HepG2 (cell line): ENCODE data around the gene LARP1B. TPM values are rescaled to one million over a fixed set of nuclear protein-coding genes. Genes with fewer than 3 reads are reported as not detected.
"Not testable (repeated sequence)": the region's sequence is repeated elsewhere in the genome, so short reads cannot be mapped to it uniquely, and the experiment has no call there.

Source experiments
- ATAC-seq: fragments of 200-7000 bp; cut with Tn5 transposase; 3 replicates; pipeline ENCODE4 v1.9.1; 2020; ENCODE audit warnings: mild to moderate bottlenecking, moderate library complexity
- BruUV-seq: library from RNA; stranded (reverse); fragments of 400-500 nt; replicated peaks from 2 replicates; lab custom pipeline; 2021; lab: Mats Ljungman, UMichigan
- CTCF ChIA-PET: fragments of 300-600 bp; formaldehyde crosslinking; extraction: SDS; loops from one replicate; lab custom pipeline; 2021; ENCODE audit warnings: low total read pairs, inconsistent platforms, low intra/inter-chr PET ratio; lab: Yijun Ruan, JAX
- POLR2A ChIA-PET: fragments of 350-600 bp; sonication (Branson Sonifier 250); formaldehyde crosslinking; loops from one replicate; lab custom pipeline; 2020; ENCODE audit warnings: antibody characterized with exemption, inconsistent platforms; lab: Yijun Ruan, JAX
- DNase-seq: peaks from one replicate; pipeline ENCODE4 v3.0.0-alpha.2; 2015; ENCODE audit warnings: low spot score
- FAIRE-seq: peaks from 3 replicates; lab custom pipeline; 2011; peaks lifted over from hg19 to GRCh38; lab: Jason Lieb, UNC
- H2AFZ ChIP-seq: one replicate; pipeline ENCODE4 v1.6.1; 2011; ENCODE audit warnings: low read length, inconsistent platforms
- H3K27ac ChIP-seq: fragments of 300-600 bp; 3 replicates; pipeline ENCODE4 v1.8.0; 2011; ENCODE audit warnings: mixed run types, mild to moderate bottlenecking, mixed read lengths, low read length, inconsistent platforms; ENCODE audit not compliant: insufficient read depth; ENCODE audit errors: extremely low read length
- H3K27me3 ChIP-seq, 2 experiments: fragments of 200-600 bp in 1 of 2; 2 replicates in 1 of 2; 3 replicates in 1 of 2; pipeline versions ENCODE4 v1.6.0 to v1.8.0; 2011; ENCODE audit warnings: low read length in 2 of 2, mild to moderate bottlenecking in 2 of 2, moderate library complexity in 2 of 2, inconsistent platforms in 1 of 2; ENCODE audit not compliant: insufficient read depth in 2 of 2, control insufficient read depth in 1 of 2
- H3K36me3 ChIP-seq, 2 experiments: fragments of 200-600 bp in 1 of 2; replicated peaks in 1 of 2; 2 replicates in 1 of 2; 3 replicates in 1 of 2; pipeline versions ENCODE4 v1.5.1 to v1.8.0; 2011; ENCODE audit warnings: low read length in 2 of 2, inconsistent platforms in 1 of 2; ENCODE audit not compliant: insufficient read depth in 2 of 2, control insufficient read depth in 1 of 2
- H3K4me1 ChIP-seq: 2 replicates; pipeline ENCODE4 v1.5.1; 2012; ENCODE audit warnings: low read length, inconsistent platforms; ENCODE audit not compliant: insufficient read depth
- H3K4me2 ChIP-seq: 2 replicates; pipeline ENCODE4 v1.6.0; 2011; ENCODE audit warnings: low read depth, low read length, inconsistent platforms
- H3K4me3 ChIP-seq, 3 experiments: fragments of 200-600 bp in 1 of 3; sonication (generic), shearing (Covaris generic) in 1 of 3; replicated peaks in 1 of 3; 2 replicates each; pipeline ENCODE4 v1.5.1; 2011 to 2016; ENCODE audit warnings: low read length in 3 of 3, inconsistent platforms in 2 of 3, low read depth in 2 of 3, mild to moderate bottlenecking in 2 of 3, control low read depth in 1 of 3, mixed read lengths in 1 of 3; ENCODE audit not compliant: insufficient read depth in 1 of 3
- H3K79me2 ChIP-seq: one replicate; pipeline ENCODE4 v1.6.1; 2011; ENCODE audit warnings: low read length, inconsistent platforms; ENCODE audit not compliant: insufficient read depth
- H3K9ac ChIP-seq: 2 replicates; pipeline ENCODE4 v1.6.0; 2011; ENCODE audit warnings: mild to moderate bottlenecking, low read depth, low read length, inconsistent platforms; ENCODE audit not compliant: insufficient read depth
- H3K9me3 ChIP-seq: 2 replicates; pipeline ENCODE4 v1.5.1; 2012; ENCODE audit warnings: mild to moderate bottlenecking, low read length
- H4K20me1 ChIP-seq: 2 replicates; pipeline ENCODE4 v1.6.0; 2011; ENCODE audit warnings: inconsistent platforms, mild to moderate bottlenecking, low read length, moderate library complexity; ENCODE audit not compliant: insufficient read depth
- WGBS: methylation state at CpG from one replicate; pipeline ENCODE4 v1.1.6; 2017; ENCODE audit warnings: low lambda C conversion rate; 5-methylcytosine and 5-hydroxymethylcytosine counted together
- in situ Hi-C: cut with HindIII; loops from 2 replicates; pipeline ENCODE4 v1.10.0; 2017; ENCODE audit warnings: low pct_unique_long_range_greater_than_20kb; ENCODE audit not compliant: extremely low pct_ligation_motif_present
- intact Hi-C: fragments of 100-400 bp; cut with micrococcal nuclease; formaldehyde crosslinking; loops from one replicate; pipeline ENCODE4 v1.10.0; 2022; ENCODE audit not compliant: unreplicated experiment
- polyA plus RNA-seq, 8 experiments: library from polyadenylated mRNA; depleted of rRNA in 3 of 8; stranded (reverse) in 7 of 8; unstranded in 1 of 8; fragments of >200 nt; fragmentation: Illumina TruSeq in 4 of 8; extraction: Trizol in 4 of 8; gene quantifications; 2 replicates each; pipeline versions ENCODE4 v1.2.1 to v1.2.3, GENCODE V29; 2011 to 2016; ENCODE audit warnings: low read depth in 4 of 8, missing spikeins in 1 of 8, mixed read lengths in 1 of 8; ENCODE audit not compliant: insufficient read depth in 1 of 8
- total RNA-seq, 5 experiments: library from RNA; depleted of rRNA; stranded (reverse); fragments of >200 nt; fragmentation: Illumina TruSeq; extraction: Trizol; gene quantifications; 2 replicates each; pipeline ENCODE4 v1.2.3, GENCODE V29; 2016; ENCODE audit warnings: low read depth in 1 of 5

LARP1B gene
- total and polyA plus RNA-seq, 2 of the 13 experiments (the other 11 are each of a cell fraction or from before 2014, with no cell fraction given) = 19.2 to 52.7 TPM

- H3K4me1 ChIP-seq = peaks cover 17% of the 10 kb centered on the region
- H3K9ac ChIP-seq, H3K9me3 ChIP-seq, FAIRE-seq, H4K20me1 ChIP-seq, H2AFZ ChIP-seq, ATAC-seq, BruUV-seq, DNase-seq, CTCF ChIA-PET, H3K4me3 ChIP-seq, H3K27me3 ChIP-seq, H3K4me2 ChIP-seq, H3K36me3 ChIP-seq, H3K27ac ChIP-seq, H3K79me2 ChIP-seq, POLR2A ChIA-PET: not testable (repeated sequence)
- WGBS = 57% methylated on average over 9 of the region's 9 CpGs
- in situ Hi-C loops (loop anchor here (10.0 kb wide), 1 partner anchor 90 kb away; the partner anchor contains the start of genes ABHD18 and MFSD8), intact Hi-C loops (loop anchor here (10.0 kb wide), 1 partner anchor 240 kb away; no protein-coding TSS in a partner anchor)
Measured at GRCh38 chr4:128054907-128055306, 6.2 kb upstream of the LARP1B start.

GRCh38 chr4:128055441-128056206, 5.5 kb upstream of the LARP1B start:
- peaks cover 19% of the 10 kb centered on the region for H3K4me1 ChIP-seq
- CTCF ChIA-PET, H3K9ac ChIP-seq, H3K27ac ChIP-seq, H3K4me2 ChIP-seq, ATAC-seq, H2AFZ ChIP-seq, FAIRE-seq, BruUV-seq, H3K36me3 ChIP-seq, DNase-seq, POLR2A ChIA-PET, H3K9me3 ChIP-seq, H3K4me3 ChIP-seq, H3K79me2 ChIP-seq, H4K20me1 ChIP-seq, H3K27me3 ChIP-seq: not testable (repeated sequence)
- intact Hi-C loops = loop anchor here (10.0 kb wide), 1 partner anchor 241 kb away; no protein-coding TSS in a partner anchor
- in situ Hi-C loops = loop anchor here (10.0 kb wide), 1 partner anchor 91 kb away; the partner anchor contains the start of genes ABHD18 and MFSD8
- WGBS = 69% methylated on average over 10 of the region's 10 CpGs
